Subcutaneous adipose tissue (tissue), 4 donors: ENCODE results near the gene ARRB1. TPM values are rescaled to one million over a fixed set of nuclear protein-coding genes. Genes with fewer than 3 reads are reported as not detected.

Experiments
- CTCF ChIP-seq: fragments of 450-650 bp; IDR thresholded peaks from one replicate; pipeline ENCODE4 v1.5.1; 2016; ENCODE audit warnings: low read depth, mild to moderate bottlenecking, control low read depth, antibody characterized with exemption, moderate library complexity
- total RNA-seq, 4 donors: library from RNA; depleted of rRNA; stranded (reverse); fragments of >200 nt; gene quantifications; one replicate each; pipeline ENCODE4 v1.1.0, GENCODE V29; 2016

ARRB1 gene
- total RNA-seq, 4 donors from 2014 or later: 34.8 to 125 (median 63.0) TPM

- no peak for TF ChIP-seq CTCF
Observed at GRCh38 chr11:75270896-75271418, 80.5 kb downstream of the ARRB1 start.

- TF ChIP-seq CTCF: no peak
Observed at GRCh38 chr11:75269896-75270295, 81.6 kb downstream of the ARRB1 start.

- no peak for TF ChIP-seq CTCF
Observed at GRCh38 chr11:75269367-75269660, 82.1 kb downstream of the ARRB1 start.

GRCh38 chr11:75268626-75269366, 82.7 kb downstream of the ARRB1 start:
- TF ChIP-seq CTCF: no peak

GRCh38 chr11:75267171-75267970, 84.1 kb downstream of the ARRB1 start:
- TF ChIP-seq CTCF: no peak

GRCh38 chr11:75265851-75266531, 85.5 kb downstream of the ARRB1 start:
- no peak for TF ChIP-seq CTCF

- TF ChIP-seq CTCF: no peak
Observed at GRCh38 chr11:75264971-75265370, 86.5 kb downstream of the ARRB1 start.
